Neural progenitor cell (in vitro differentiated cells): ENCODE measurements around the gene UMAD1. TPM values are rescaled to one million over a fixed set of nuclear protein-coding genes. Genes with fewer than 3 reads are reported as not detected.

ENCODE experiments used
- DNase-seq: peaks from one replicate; pipeline ENCODE4 v3.0.0-alpha.2; 2016; ENCODE audit warnings: low spot score
- H2AFZ ChIP-seq: fragments of 200-600 bp; sonication (generic); replicated peaks from 2 replicates; pipeline ENCODE4 v1.6.1; 2016; ENCODE audit warnings: antibody characterized with exemption
- H3F3A ChIP-seq: fragments of 200-600 bp; sonication (generic); 2 replicates; pipeline ENCODE4 v1.6.1; 2016; ENCODE audit warnings: antibody characterized with exemption, low read depth
- H3K27ac ChIP-seq: fragments of 200-600 bp; sonication (generic); 2 replicates; pipeline ENCODE4 v1.5.1; 2016; ENCODE audit warnings: mild to moderate bottlenecking
- H3K27me3 ChIP-seq: fragments of 200-600 bp; sonication (generic); 2 replicates; pipeline ENCODE4 v1.6.1; 2016; ENCODE audit warnings: mild to moderate bottlenecking, moderate library complexity
- H3K36me3 ChIP-seq: fragments of 200-600 bp; sonication (generic); 2 replicates; pipeline ENCODE4 v1.5.1; 2016
- H3K4me1 ChIP-seq: fragments of 200-600 bp; sonication (generic); 2 replicates; pipeline ENCODE4 v1.6.1; 2016; ENCODE audit warnings: mixed run types
- H3K4me2 ChIP-seq: fragments of 200-600 bp; sonication (generic); 2 replicates; pipeline ENCODE4 v1.6.1; 2016
- H3K4me3 ChIP-seq: fragments of 200-600 bp; sonication (generic); 2 replicates; pipeline ENCODE4 v1.5.1; 2016
- H3K79me2 ChIP-seq: fragments of 200-600 bp; sonication (generic); 2 replicates; pipeline ENCODE4 v1.6.1; 2016; ENCODE audit warnings: low read depth
- H3K9ac ChIP-seq: fragments of 200-600 bp; sonication (generic); 2 replicates; pipeline ENCODE4 v1.6.1; 2016
- H3K9me3 ChIP-seq: fragments of 200-600 bp; sonication (generic); 2 replicates; pipeline ENCODE4 v1.5.1; 2016; ENCODE audit warnings: low read depth
- H4K20me1 ChIP-seq: fragments of 200-600 bp; sonication (generic); 2 replicates; pipeline ENCODE4 v1.6.1; 2016; ENCODE audit warnings: low read depth
- H3K27ac Mint-ChIP-seq: 3 replicates; pipeline ENCODE4 v1.8.0; 2021; ENCODE audit warnings: mixed read lengths
- H3K27me3 Mint-ChIP-seq: 2 replicates; pipeline ENCODE4 v1.8.0; 2022; ENCODE audit warnings: low read depth, mild to moderate bottlenecking, inconsistent platforms, moderate library complexity, mixed read lengths; ENCODE audit not compliant: insufficient read depth
- H3K36me3 Mint-ChIP-seq: 3 replicates; pipeline ENCODE4 v1.8.0; 2021; ENCODE audit warnings: mixed read lengths
- H3K4me1 Mint-ChIP-seq: 3 replicates; pipeline ENCODE4 v1.8.0; 2021; ENCODE audit warnings: mixed read lengths
- H3K4me3 Mint-ChIP-seq: 3 replicates; pipeline ENCODE4 v1.8.0; 2021; ENCODE audit warnings: mild to moderate bottlenecking, moderate library complexity, mixed read lengths
- H3K9me3 Mint-ChIP-seq: 3 replicates; pipeline ENCODE4 v1.8.0; 2020; ENCODE audit warnings: mixed read lengths
- CTCF ChIP-seq: fragments of 200-600 bp; sonication (generic); IDR thresholded peaks from 2 replicates; pipeline ENCODE4 v1.5.1; 2017; ENCODE audit warnings: antibody characterized with exemption, mild to moderate bottlenecking
- EZH2 ChIP-seq: fragments of 200-600 bp; sonication (generic); IDR thresholded peaks from 2 replicates; pipeline ENCODE4 v1.6.1; 2017; ENCODE audit warnings: antibody characterized with exemption, mild to moderate bottlenecking, moderate library complexity
- EZH2phosphoT487 ChIP-seq: fragments of 200-600 bp; sonication (generic); IDR thresholded peaks from 2 replicates; pipeline ENCODE4 v1.6.1; 2017; ENCODE audit warnings: antibody characterized with exemption
- total RNA-seq: library from RNA; depleted of rRNA; stranded (reverse); fragments of >200 nt; gene quantifications from 2 replicates; pipeline ENCODE4 v1.2.3, GENCODE V29; 2015; ENCODE audit warnings: low replicate concordance

UMAD1 gene
- total RNA-seq, 1 donor from 2014 or later: 23.0 TPM

GRCh38 chr7:7869036-7869435, 228.5 kb downstream of the UMAD1 start:
- H3K27me3 ChIP-seq: no peaks in the 10 kb centered on the region
- H3K27ac ChIP-seq: no peak overlapping the region

GRCh38 chr7:7869651-7870050, 229.1 kb downstream of the UMAD1 start:
- H2AFZ ChIP-seq: no peak overlapping the region
- peaks cover 10% of the 10 kb centered on the region for H3K4me1 ChIP-seq
- no peak overlapping the region for H3K27ac ChIP-seq
- Mint-ChIP-seq H3K9me3 (no peaks in the 10 kb centered on the region), H3K4me3 (no peak overlapping the region), H3K27me3 (peaks cover 5% of the 10 kb centered on the region), H3K4me1 (no peaks in the 10 kb centered on the region), H3K36me3 (no peaks in the 10 kb centered on the region), H3K27ac (no peak overlapping the region)
- no peak overlapping the region for H3K4me2 ChIP-seq
- no peaks in the 10 kb centered on the region for H3K79me2 ChIP-seq
- H3F3A ChIP-seq: no peaks in the 10 kb centered on the region
- no peaks in the 10 kb centered on the region for H3K9me3 ChIP-seq
- no peak overlapping the region for H3K4me3 ChIP-seq
- no peak overlapping the region for H3K9ac ChIP-seq
- H3K27me3 ChIP-seq: no peaks in the 10 kb centered on the region
- no peak for DNase-seq
- no peaks in the 10 kb centered on the region for H3K36me3 ChIP-seq
- no peaks in the 10 kb centered on the region for H4K20me1 ChIP-seq
- no peak for TF ChIP-seq EZH2
- TF ChIP-seq CTCF: no peak
- no peak for TF ChIP-seq EZH2phosphoT487

More at GRCh38 chr7:7869036-7869435, 228.5 kb downstream of the UMAD1 start:
- Mint-ChIP-seq H3K4me1 (no peaks in the 10 kb centered on the region), H3K27ac (no peak overlapping the region), H3K27me3 (peaks cover 5% of the 10 kb centered on the region), H3K4me3 (no peak overlapping the region), H3K9me3 (no peaks in the 10 kb centered on the region), H3K36me3 (no peaks in the 10 kb centered on the region)
- Histone ChIP-seq H3K9ac (no peak overlapping the region), H3K9me3 (no peaks in the 10 kb centered on the region), H3F3A (no peaks in the 10 kb centered on the region), H3K4me3 (no peak overlapping the region), H3K79me2 (no peaks in the 10 kb centered on the region), H3K36me3 (no peaks in the 10 kb centered on the region), H2AFZ (no peak overlapping the region), H3K4me2 (no peak overlapping the region), H4K20me1 (no peaks in the 10 kb centered on the region), H3K4me1 (peaks cover 10% of the 10 kb centered on the region)
- no peak for DNase-seq
- TF ChIP-seq EZH2: no peak
- TF ChIP-seq EZH2phosphoT487: no peak
- TF ChIP-seq CTCF: no peak

GRCh38 chr7:7870555-7870954, 230.0 kb downstream of the UMAD1 start:
- Histone ChIP-seq H3K9ac (no peak overlapping the region), H3F3A (no peaks in the 10 kb centered on the region), H3K27ac (no peak overlapping the region), H3K4me2 (no peak overlapping the region), H3K9me3 (no peaks in the 10 kb centered on the region), H3K79me2 (no peaks in the 10 kb centered on the region), H3K4me3 (no peak overlapping the region), H4K20me1 (no peaks in the 10 kb centered on the region), H3K27me3 (no peaks in the 10 kb centered on the region), H2AFZ (no peak overlapping the region), H3K36me3 (no peaks in the 10 kb centered on the region), H3K4me1 (peaks cover 10% of the 10 kb centered on the region)
- H3K4me1 Mint-ChIP-seq: no peaks in the 10 kb centered on the region
- H3K27me3 Mint-ChIP-seq: peaks cover 5% of the 10 kb centered on the region
- H3K36me3 Mint-ChIP-seq: no peaks in the 10 kb centered on the region
- no peak overlapping the region for H3K27ac Mint-ChIP-seq
- TF ChIP-seq EZH2: no peak
- no peak for TF ChIP-seq CTCF
- no peak for TF ChIP-seq EZH2phosphoT487
- DNase-seq: no peak
- no peak overlapping the region for H3K4me3 Mint-ChIP-seq
- H3K9me3 Mint-ChIP-seq: no peaks in the 10 kb centered on the region
